Esophagus muscularis mucosa (tissue), 4 donors: ENCODE data around the gene CIC.

Source experiments
- CTCF ChIP-seq, 3 experiments: fragments of 200-600 bp in 2 of 3; fragments of 450-650 bp in 1 of 3; sonication (generic) in 2 of 3; IDR thresholded peaks; one replicate each; pipeline ENCODE4 v1.5.1; 2017 to 2019; ENCODE audit warnings: antibody characterized with exemption in 3 of 3, mild to moderate bottlenecking in 2 of 3, moderate library complexity in 1 of 3
- EP300 ChIP-seq: sonication (generic); formaldehyde crosslinking; IDR thresholded peaks from one replicate; pipeline ENCODE4 v1.6.1; 2017; ENCODE audit warnings: antibody characterized with exemption
- POLR2A ChIP-seq: fragments of 450-650 bp; IDR thresholded peaks from one replicate; pipeline ENCODE4 v1.6.1; 2017; ENCODE audit warnings: antibody characterized with exemption, moderate library complexity, mild to moderate bottlenecking, low read depth
- POLR2AphosphoS5 ChIP-seq, 2 donors: sonication (generic); formaldehyde crosslinking; IDR thresholded peaks; one replicate each; pipeline ENCODE4 v1.6.1; 2017; ENCODE audit warnings: antibody characterized with exemption in 2 of 2

GRCh38 chr19:42242069-42242511 is 27.0 kb upstream of the CIC start:
- TF ChIP-seq POLR2A = no peak
- TF ChIP-seq CTCF (IDR thresholded peaks at IDR 0.05) = no peak
- no peak for TF ChIP-seq EP300
- TF ChIP-seq POLR2AphosphoS5 (IDR thresholded peaks at IDR 0.05) = no peak
